OCI-LY7 (cell line): ENCODE measurements around the gene PCDHGB2. TPM values are rescaled to one million over a fixed set of nuclear protein-coding genes. Genes with fewer than 3 reads are reported as not detected.
A peak's percentile ranks its signal among the peaks of the same experiment; 100 is the strongest.

ENCODE experiments used
- BruUV-seq: library from RNA; stranded (reverse); fragments of 400-500 nt; replicated peaks from 2 replicates; lab custom pipeline; 2021; lab: Mats Ljungman, UMichigan
- CTCF ChIA-PET: fragments of 300-600 bp; sonication (Branson Sonifier 250); formaldehyde crosslinking; loops from one replicate; lab custom pipeline; 2022; ENCODE audit warnings: antibody characterized with exemption; ENCODE audit not compliant: unreplicated experiment; lab: Charles Lee
- POLR2A ChIA-PET: fragments of 300-600 bp; sonication (Branson Sonifier 250); formaldehyde crosslinking; loops from one replicate; lab custom pipeline; 2022; ENCODE audit warnings: antibody characterized with exemption; lab: Charles Lee
- DNase-seq: peaks from one replicate; pipeline ENCODE4 v3.0.0-alpha.2; 2015; ENCODE audit warnings: low spot score
- H2AFZ ChIP-seq: fragments of 200-600 bp; sonication (generic), shearing (Covaris generic); 2 replicates; pipeline ENCODE4 v1.6.1; 2014; ENCODE audit warnings: mild to moderate bottlenecking, antibody characterized with exemption, low read length, moderate library complexity
- H3K27ac ChIP-seq: fragments of 200-600 bp; sonication (generic); 2 replicates; pipeline ENCODE4 v1.5.1; 2014; ENCODE audit warnings: mixed run types, low read depth, mild to moderate bottlenecking, moderate library complexity, low read length, inconsistent platforms; ENCODE audit not compliant: poor library complexity, severe bottlenecking
- H3K36me3 ChIP-seq: fragments of 200-600 bp; sonication (generic); 2 replicates; pipeline ENCODE4 v1.6.1; 2014; ENCODE audit warnings: mild to moderate bottlenecking, antibody characterized with exemption, low read length, moderate library complexity, mixed read lengths; ENCODE audit not compliant: insufficient read depth
- H3K4me1 ChIP-seq: fragments of 200-600 bp; sonication (generic); 2 replicates; pipeline ENCODE4 v1.5.1; 2014; ENCODE audit warnings: mild to moderate bottlenecking, low read length; ENCODE audit not compliant: insufficient read depth, poor library complexity, severe bottlenecking
- H3K4me2 ChIP-seq: fragments of 200-600 bp; sonication (generic); 2 replicates; pipeline ENCODE4 v1.6.1; 2014; ENCODE audit warnings: mild to moderate bottlenecking, low read length
- H3K4me3 ChIP-seq: fragments of 200-600 bp; sonication (generic); 2 replicates; pipeline ENCODE4 v1.5.1; 2014; ENCODE audit warnings: mild to moderate bottlenecking, low read depth, low read length; ENCODE audit not compliant: poor library complexity, severe bottlenecking
- H3K79me2 ChIP-seq: fragments of 200-600 bp; sonication (generic); 2 replicates; pipeline ENCODE4 v1.6.1; 2016; ENCODE audit warnings: low read depth, mild to moderate bottlenecking, low read length, moderate library complexity, mixed read lengths; ENCODE audit not compliant: insufficient read depth
- H3K9me2 ChIP-seq: fragments of 200-600 bp; sonication (generic); 2 replicates; pipeline ENCODE4 v1.6.1; 2016; ENCODE audit warnings: mild to moderate bottlenecking, low read length, mixed read lengths; ENCODE audit not compliant: insufficient read depth
- H3K9me3 ChIP-seq: fragments of 200-600 bp; sonication (generic); 2 replicates; pipeline ENCODE4 v1.6.1; 2014; ENCODE audit warnings: mild to moderate bottlenecking, mixed run types, low read length, mixed read lengths
- H4K20me1 ChIP-seq: fragments of 200-600 bp; sonication (generic); 2 replicates; pipeline ENCODE4 v1.6.1; 2014; ENCODE audit warnings: mild to moderate bottlenecking, antibody characterized with exemption, low read length, moderate library complexity, mixed read lengths; ENCODE audit not compliant: insufficient read depth
- EZH2phosphoT487 ChIP-seq: fragments of 200-600 bp; sonication (generic); IDR thresholded peaks from 2 replicates; pipeline ENCODE4 v1.6.1; 2018; ENCODE audit warnings: low read depth, borderline replicate concordance, mild to moderate bottlenecking, mixed run types, antibody characterized with exemption, low read length, moderate library complexity, mixed read lengths
- intact Hi-C: fragments of 100-400 bp; cut with micrococcal nuclease; formaldehyde crosslinking; loops from one replicate; pipeline ENCODE4 v1.10.0; 2022; ENCODE audit not compliant: unreplicated experiment
- total RNA-seq, 2 experiments: library from RNA; depleted of rRNA in 1 of 2; stranded (reverse); fragments of >200 nt in 1 of 2; shearing (Covaris generic) in 1 of 2; gene quantifications; 2 replicates each; pipeline ENCODE4 v1.2.3, GENCODE V29; 2014 to 2022
- TF ChIP-seq, protein P1 (sequence below): fragments of 200-600 bp; sonication (generic); conservative IDR thresholded peaks from 2 replicates; pipeline ENCODE4 v1.5.1; 2014; ENCODE audit warnings: mild to moderate bottlenecking, antibody characterized with exemption, low read length, moderate library complexity, mixed read lengths

PCDHGB2 gene
- total RNA-seq, 2 experiments from 2014 or later, result 9.2 to 9.3 TPM

DNA sequence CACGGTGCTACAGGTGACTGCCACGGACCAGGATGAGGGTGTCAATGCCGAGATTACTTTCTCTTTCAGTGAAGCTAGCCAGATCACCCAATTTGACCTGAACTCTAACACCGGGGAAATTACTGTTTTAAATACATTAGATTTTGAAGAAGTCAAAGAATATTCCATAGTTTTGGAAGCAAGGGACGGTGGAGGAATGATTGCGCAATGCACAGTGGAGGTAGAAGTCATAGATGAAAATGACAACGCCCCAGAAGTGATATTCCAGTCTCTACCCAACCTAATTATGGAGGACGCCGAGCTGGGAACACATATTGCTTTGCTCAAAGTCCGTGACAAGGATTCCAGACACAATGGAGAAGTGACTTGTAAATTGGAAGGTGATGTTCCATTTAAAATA, 28.9 kb downstream of the PCDHGB2 start:
- no TSS peak for BruUV-seq
- ChIA-PET CTCF (interaction anchor here (0.6 kb wide), 1 partner anchor 138 kb away, joined by 3 read pairs; no protein-coding TSS in a partner anchor), POLR2A (interaction anchor here (0.5 to 0.7 kb wide), 2 partner anchors 63 to 969 kb away, joined by 3 to 4 read pairs; no protein-coding TSS in a partner anchor)
- Histone ChIP-seq H3K9me3 (no peaks in the 10 kb centered on the region), H3K9me2 (no peaks in the 10 kb centered on the region), H2AFZ (no peak overlapping the region), H3K79me2 (peaks cover 8% of the 10 kb centered on the region; the same call in 1 of the 2 replicates), H3K27ac (no peak overlapping the region), H3K4me3 (no peak overlapping the region), H4K20me1 (no peaks in the 10 kb centered on the region), H3K4me2 (peak overlapping the region; percentile 31; the same call in 1 of the 2 replicates), H3K36me3 (no peaks in the 10 kb centered on the region), H3K4me1 (peaks cover 7% of the 10 kb centered on the region)
- TF ChIP-seq, protein P1, sequence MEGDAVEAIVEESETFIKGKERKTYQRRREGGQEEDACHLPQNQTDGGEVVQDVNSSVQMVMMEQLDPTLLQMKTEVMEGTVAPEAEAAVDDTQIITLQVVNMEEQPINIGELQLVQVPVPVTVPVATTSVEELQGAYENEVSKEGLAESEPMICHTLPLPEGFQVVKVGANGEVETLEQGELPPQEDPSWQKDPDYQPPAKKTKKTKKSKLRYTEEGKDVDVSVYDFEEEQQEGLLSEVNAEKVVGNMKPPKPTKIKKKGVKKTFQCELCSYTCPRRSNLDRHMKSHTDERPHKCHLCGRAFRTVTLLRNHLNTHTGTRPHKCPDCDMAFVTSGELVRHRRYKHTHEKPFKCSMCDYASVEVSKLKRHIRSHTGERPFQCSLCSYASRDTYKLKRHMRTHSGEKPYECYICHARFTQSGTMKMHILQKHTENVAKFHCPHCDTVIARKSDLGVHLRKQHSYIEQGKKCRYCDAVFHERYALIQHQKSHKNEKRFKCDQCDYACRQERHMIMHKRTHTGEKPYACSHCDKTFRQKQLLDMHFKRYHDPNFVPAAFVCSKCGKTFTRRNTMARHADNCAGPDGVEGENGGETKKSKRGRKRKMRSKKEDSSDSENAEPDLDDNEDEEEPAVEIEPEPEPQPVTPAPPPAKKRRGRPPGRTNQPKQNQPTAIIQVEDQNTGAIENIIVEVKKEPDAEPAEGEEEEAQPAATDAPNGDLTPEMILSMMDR, result no peak
- TF ChIP-seq EZH2phosphoT487, result no peak
- intact Hi-C loops, result no loop called here
- DNase-seq, result no peak

DNA sequence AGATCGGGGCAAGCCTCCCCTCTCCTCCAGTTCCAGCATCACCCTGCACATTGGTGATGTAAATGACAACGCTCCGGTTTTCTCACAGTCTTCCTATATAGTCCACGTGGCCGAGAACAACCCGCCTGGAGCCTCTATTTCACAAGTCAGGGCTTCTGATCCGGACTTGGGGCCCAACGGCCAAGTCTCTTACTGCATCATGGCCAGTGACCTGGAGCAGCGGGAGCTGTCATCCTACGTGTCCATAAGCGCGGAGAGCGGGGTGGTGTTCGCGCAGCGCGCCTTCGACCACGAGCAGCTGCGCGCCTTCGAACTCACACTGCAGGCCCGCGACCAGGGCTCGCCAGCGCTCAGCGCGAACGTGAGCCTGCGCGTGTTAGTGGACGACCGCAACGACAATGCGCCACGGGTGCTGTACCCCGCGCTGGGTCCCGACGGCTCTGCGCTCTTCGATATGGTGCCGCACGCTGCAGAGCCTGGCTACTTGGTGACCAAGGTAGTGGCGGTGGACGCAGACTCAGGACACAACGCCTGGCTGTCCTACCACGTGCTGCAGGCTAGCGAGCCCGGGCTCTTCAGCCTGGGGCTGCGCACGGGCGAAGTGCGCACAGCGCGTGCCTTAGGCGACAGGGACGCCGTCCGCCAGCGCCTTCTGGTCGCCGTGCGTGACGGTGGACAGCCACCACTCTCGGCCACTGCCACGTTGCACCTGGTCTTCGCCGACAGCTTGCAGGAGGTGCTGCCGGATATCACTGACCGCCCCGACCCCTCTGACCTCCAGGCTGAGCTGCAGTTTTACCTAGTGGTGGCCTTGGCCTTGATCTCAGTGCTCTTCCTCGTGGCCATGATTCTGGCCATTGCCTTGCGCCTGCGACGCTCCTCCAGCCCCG, 29.6 kb downstream of the PCDHGB2 start:
- Histone ChIP-seq H3K4me2 (no peak overlapping the region), H3K36me3 (no peaks in the 10 kb centered on the region), H3K4me3 (no peak overlapping the region), H3K9me3 (no peaks in the 10 kb centered on the region), H3K27ac (no peak overlapping the region), H3K9me2 (no peaks in the 10 kb centered on the region), H2AFZ (no peak overlapping the region), H3K4me1 (peaks cover 7% of the 10 kb centered on the region), H3K79me2 (peaks cover 8% of the 10 kb centered on the region; the same call in 1 of the 2 replicates), H4K20me1 (no peaks in the 10 kb centered on the region)
- no peak for TF ChIP-seq EZH2phosphoT487
- CTCF ChIA-PET, result interaction anchor here (0.6 to 1.3 kb wide), 3 partner anchors 70 to 169 kb away, joined by 3 to 5 read pairs (median 3); partner anchors contain the start of gene TAF7
- BruUV-seq, result no TSS peak
- POLR2A ChIA-PET, result no interaction called here
- DNase-seq, result no peak
- intact Hi-C loops, result no loop called here

DNA sequence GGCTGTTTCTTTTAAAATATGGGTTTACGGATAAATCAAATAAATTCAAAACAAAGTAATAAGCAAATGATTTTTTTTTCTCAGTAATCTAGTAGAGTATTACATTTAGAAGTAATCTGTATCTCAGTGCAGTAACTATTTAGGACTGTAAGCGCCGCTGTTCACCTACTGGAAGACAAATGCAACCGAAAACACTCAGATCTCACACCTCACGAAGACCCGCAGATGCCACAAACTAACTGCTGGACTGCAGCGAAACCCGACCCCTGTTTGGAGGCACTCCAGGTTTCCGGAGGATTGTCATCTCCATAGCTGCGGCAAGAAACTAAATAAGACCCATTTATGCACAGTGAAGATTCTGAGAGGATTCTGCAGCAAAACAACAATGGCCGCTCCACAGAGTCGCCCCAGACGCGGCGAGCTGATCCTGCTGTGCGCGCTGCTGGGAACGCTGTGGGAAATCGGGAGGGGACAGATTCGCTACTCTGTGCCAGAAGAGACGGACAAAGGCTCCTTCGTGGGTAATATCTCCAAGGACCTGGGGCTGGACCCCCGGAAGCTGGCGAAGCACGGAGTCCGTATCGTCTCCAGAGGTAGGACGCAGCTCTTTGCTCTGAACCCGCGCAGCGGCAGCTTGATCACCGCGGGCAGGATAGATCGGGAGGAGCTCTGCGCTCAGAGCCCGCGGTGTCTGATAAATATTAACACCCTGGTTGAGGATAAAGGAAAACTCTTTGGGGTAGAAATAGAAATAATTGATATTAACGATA, 32.8 kb downstream of the PCDHGB2 start, which contains the start of gene PCDHGA8:
Gene PCDHGA8 (plus strand): TSS at position 205 of the 770 bp plus-strand sequence. CDS start 181 bp downstream, at position 386.
- intact Hi-C loops, result no loop called here
- Histone ChIP-seq H2AFZ (no peak within 1 kb of the TSS), H3K27ac (no peak within 1 kb of the TSS), H4K20me1 (no peaks in the 10 kb centered on the region), H3K4me2 (peak within 1 kb of the TSS; percentile 40), H3K9me3 (no peaks in the 10 kb centered on the region), H3K4me1 (peaks cover 7% of the 10 kb centered on the region), H3K79me2 (peaks cover 8% of the 10 kb centered on the region; the same call in 1 of the 2 replicates), H3K36me3 (no peaks in the 10 kb centered on the region), H3K4me3 (peak within 1 kb of the TSS; percentile 25), H3K9me2 (no peaks in the 10 kb centered on the region)
- BruUV-seq, result no TSS peak
- no peak for TF ChIP-seq EZH2phosphoT487
- TF ChIP-seq, protein P1, result peak; percentile 84
- POLR2A ChIA-PET, result interaction anchor here (1.4 kb wide), 1 partner anchor 12 kb away, joined by 3 read pairs; no protein-coding TSS in a partner anchor
- CTCF ChIA-PET, result no interaction called here
- peak; percentile 41 for DNase-seq
